Activated CD4-positive, CD25-positive, alpha-beta regulatory T cell treated with anti-CD3 and anti-CD28 coated beads, Interleukin-2, amount 50 U/mL, for 24 hours (primary cell): ENCODE measurements around the gene DENND6B.
"Not testable (repeated sequence)": the region's sequence is repeated elsewhere in the genome, so short reads cannot be mapped to it uniquely, and the experiment has no call there.

Experiments used
- ATAC-seq, 2 donors: fragments of 150-1000 bp; cut with Tn5 transposase; one replicate each; pipeline ENCODE4 v1.10.0; 2021; ENCODE audit warnings: mild to moderate bottlenecking in 1 of 2, moderate library complexity in 1 of 2

DENND6B gene

GRCh38 chr22:50338860-50339462, 12.1 kb upstream of the DENND6B start:
- ATAC-seq, result no peak

- no peak for ATAC-seq
Observed at GRCh38 chr22:50338042-50338573, 11.3 kb upstream of the DENND6B start.

GRCh38 chr22:50337262-50338041, 10.6 kb upstream of the DENND6B start:
- no peak for ATAC-seq

- not testable (repeated sequence) for ATAC-seq
Observed at GRCh38 chr22:50334433-50334832, 7.6 kb upstream of the DENND6B start.

GRCh38 chr22:50329236-50329635, 2.4 kb upstream of the DENND6B start:
- no peak for ATAC-seq

- ATAC-seq, result no peak
Observed at GRCh38 chr22:50327711-50328019, 853 bp upstream of the DENND6B start.

- no peak for ATAC-seq
Observed at GRCh38 chr22:50326225-50326955, 422 bp downstream of the DENND6B start.

GRCh38 chr22:50325444-50326224, 1.2 kb downstream of the DENND6B start:
- ATAC-seq, result no peak

- no peak for ATAC-seq
Observed at GRCh38 chr22:50323900-50324299, 2.9 kb downstream of the DENND6B start.

GRCh38 chr22:50322382-50323104, 4.3 kb downstream of the DENND6B start:
- ATAC-seq, result not testable (repeated sequence)

- ATAC-seq, result no peak
Observed at GRCh38 chr22:50320671-50321325, 6.0 kb downstream of the DENND6B start.

GRCh38 chr22:50320116-50320515, 6.7 kb downstream of the DENND6B start:
- no peak for ATAC-seq

GRCh38 chr22:50319503-50319951, 7.3 kb downstream of the DENND6B start:
- ATAC-seq, result no peak

- no peak for ATAC-seq
Observed at GRCh38 chr22:50318698-50319411, 8.0 kb downstream of the DENND6B start.

- ATAC-seq, result no peak
Observed at GRCh38 chr22:50318356-50318697, 8.5 kb downstream of the DENND6B start.

GRCh38 chr22:50317674-50318073, 9.1 kb downstream of the DENND6B start:
- no peak for ATAC-seq

GRCh38 chr22:50317178-50317577, 9.6 kb downstream of the DENND6B start:
- no peak for ATAC-seq

GRCh38 chr22:50316114-50317065, 10.4 kb downstream of the DENND6B start:
- no peak for ATAC-seq

GRCh38 chr22:50315289-50316113, 11.3 kb downstream of the DENND6B start:
- no peak for ATAC-seq
